Measurements from ENCODE around the gene SH3PXD2B.

SH3PXD2B gene

GRCh38 chr5:172455087-172455381, 709 bp upstream of the SH3PXD2B start:
- TF ChIP-seq CEBPB (IDR thresholded peaks at IDR 0.05) (no peak), NFIC (IDR thresholded peaks at IDR 0.05) (no peak), RAD21 (IDR thresholded peaks at IDR 0.05; ENCODE audit: low read depth) (no peak), REST (IDR thresholded peaks at IDR 0.05; ENCODE audit: low read depth) (no peak), CREB1 (IDR thresholded peaks at IDR 0.05; ENCODE audit: low read depth) (no peak), TCF12 (IDR thresholded peaks at IDR 0.05; ENCODE audit: low read depth) (no peak), TAF1 (IDR thresholded peaks at IDR 0.05; ENCODE audit: low read depth) (no peak), MAX (IDR thresholded peaks at IDR 0.05) (no peak), USF1 (IDR thresholded peaks at IDR 0.05) (no peak), YY1 (IDR thresholded peaks at IDR 0.05; ENCODE audit: low read depth) (no peak), FOXM1 (IDR thresholded peaks at IDR 0.05; ENCODE audit: borderline replicate concordance, low read depth) (no peak), TEAD4 (IDR thresholded peaks at IDR 0.05) (no peak), EGR1 (IDR thresholded peaks at IDR 0.05) (no peak), ZBTB7A (IDR thresholded peaks at IDR 0.05; ENCODE audit: low read depth) (no peak)

GRCh38 chr5:172453986-172454357, 353 bp downstream of the SH3PXD2B start:
- no peak for TF ChIP-seq YY1 (IDR thresholded peaks at IDR 0.05; ENCODE audit: low read depth)
- TF ChIP-seq ZBTB7A (IDR thresholded peaks at IDR 0.05; ENCODE audit: low read depth), result 0 out of 2 replicates have a peak, but pooled peaks have one; percentile 6

GRCh38 chr5:172453206-172453985, 929 bp downstream of the SH3PXD2B start:
- no peak for TF ChIP-seq CEBPB (IDR thresholded peaks at IDR 0.05)
- 0 out of 2 replicates have a peak, but pooled peaks have one; percentile 27 for TF ChIP-seq TAF1 (IDR thresholded peaks at IDR 0.05; ENCODE audit: low read depth)
- 0 out of 2 replicates have a peak, but pooled peaks have one; percentile 18 for TF ChIP-seq NFIC (IDR thresholded peaks at IDR 0.05)
- TF ChIP-seq TCF12 (IDR thresholded peaks at IDR 0.05; ENCODE audit: low read depth), result no peak
- TF ChIP-seq FOXM1 (IDR thresholded peaks at IDR 0.05; ENCODE audit: borderline replicate concordance, low read depth), result no peak

- no peak for TF ChIP-seq RAD21 (IDR thresholded peaks at IDR 0.05; ENCODE audit: low read depth)
- no peak for TF ChIP-seq EGR1 (IDR thresholded peaks at IDR 0.05)
- no peak for TF ChIP-seq CREB1 (IDR thresholded peaks at IDR 0.05; ENCODE audit: low read depth)
- TF ChIP-seq ZBTB7A (IDR thresholded peaks at IDR 0.05; ENCODE audit: low read depth), result no peak
- no peak for TF ChIP-seq CEBPB (IDR thresholded peaks at IDR 0.05)
- no peak for TF ChIP-seq YY1 (IDR thresholded peaks at IDR 0.05; ENCODE audit: low read depth)
- no peak for TF ChIP-seq USF1 (IDR thresholded peaks at IDR 0.05)
- no peak for TF ChIP-seq FOXM1 (IDR thresholded peaks at IDR 0.05; ENCODE audit: borderline replicate concordance, low read depth)
- no peak for TF ChIP-seq MAX (IDR thresholded peaks at IDR 0.05)
- TF ChIP-seq EP300 (IDR thresholded peaks at IDR 0.05; ENCODE audit: borderline replicate concordance), result no peak
- TF ChIP-seq TAF1 (IDR thresholded peaks at IDR 0.05; ENCODE audit: low read depth), result no peak
- no peak for TF ChIP-seq NFIC (IDR thresholded peaks at IDR 0.05)
- TF ChIP-seq TCF12 (IDR thresholded peaks at IDR 0.05; ENCODE audit: low read depth), result no peak
- no peak for TF ChIP-seq REST (IDR thresholded peaks at IDR 0.05; ENCODE audit: low read depth)
- no peak for TF ChIP-seq TEAD4 (IDR thresholded peaks at IDR 0.05)
Measured at GRCh38 chr5:172452398-172453205, 1.7 kb downstream of the SH3PXD2B start.

GRCh38 chr5:172451771-172452197, 2.5 kb downstream of the SH3PXD2B start:
- no peak for TF ChIP-seq CEBPB (IDR thresholded peaks at IDR 0.05)
- no peak for TF ChIP-seq TCF12 (IDR thresholded peaks at IDR 0.05; ENCODE audit: low read depth)
- TF ChIP-seq YY1 (IDR thresholded peaks at IDR 0.05; ENCODE audit: low read depth), result no peak
- TF ChIP-seq TEAD4 (IDR thresholded peaks at IDR 0.05), result no peak
- TF ChIP-seq FOXM1 (IDR thresholded peaks at IDR 0.05; ENCODE audit: borderline replicate concordance, low read depth), result no peak
- no peak for TF ChIP-seq EP300 (IDR thresholded peaks at IDR 0.05; ENCODE audit: borderline replicate concordance)
- no peak for TF ChIP-seq MAX (IDR thresholded peaks at IDR 0.05)
- TF ChIP-seq NFIC (IDR thresholded peaks at IDR 0.05), result no peak
- no peak for TF ChIP-seq RAD21 (IDR thresholded peaks at IDR 0.05; ENCODE audit: low read depth)
- no peak for TF ChIP-seq USF1 (IDR thresholded peaks at IDR 0.05)
- no peak for TF ChIP-seq TAF1 (IDR thresholded peaks at IDR 0.05; ENCODE audit: low read depth)
- TF ChIP-seq ZBTB7A (IDR thresholded peaks at IDR 0.05; ENCODE audit: low read depth), result no peak
